RWPE1 (cell line): ENCODE results near the gene TMEM184A.
A peak's percentile ranks its signal among the peaks of the same experiment; 100 is the strongest.

Experiments used
- CTCF ChIA-PET: fragments of 350-600 bp; sonication (Branson Sonifier 250); formaldehyde crosslinking; extraction: SDS; loops from one replicate; lab custom pipeline; 2021; lab: Yijun Ruan, JAX
- POLR2A ChIA-PET: fragments of 400-600 bp; formaldehyde crosslinking; extraction: SDS; loops from one replicate; lab custom pipeline; 2020; ENCODE audit warnings: antibody characterized with exemption; ENCODE audit not compliant: low non-redundant PET; lab: Yijun Ruan, JAX
- DNase-seq: peaks from one replicate; pipeline ENCODE4 v3.0.0; 2012; ENCODE audit warnings: low spot score
- H3K27ac ChIP-seq: fragments of 450-650 bp; 2 replicates; pipeline ENCODE4 v1.5.1; 2017
- CTCF ChIP-seq: fragments of 450-650 bp; conservative IDR thresholded peaks from 2 replicates; pipeline ENCODE4 v1.5.1; 2017; ENCODE audit warnings: low read depth, mild to moderate bottlenecking

TMEM184A gene

GRCh38 chr7:1539882-1540775, 15.9 kb downstream of the TMEM184A start:
- CTCF ChIA-PET: interaction anchor here (0.6 to 0.8 kb wide), 2 partner anchors 15 to 16 kb away, joined by 3 to 4 read pairs; partner anchors contain the start of gene TMEM184A
- POLR2A ChIA-PET: interaction anchor here (1.2 kb wide), 1 partner anchor 16 kb away, joined by 5 read pairs; the partner anchor contains the start of gene TMEM184A
- TF ChIP-seq CTCF: no peak
- DNase-seq: no peak
- peak overlapping the region; percentile 99 for H3K27ac ChIP-seq

GRCh38 chr7:1539181-1539881, 16.7 kb downstream of the TMEM184A start:
- POLR2A ChIA-PET: interaction anchor here (1.2 kb wide), 1 partner anchor 16 kb away, joined by 5 read pairs; the partner anchor contains the start of gene TMEM184A

GRCh38 chr7:1538544-1539180, 17.3 kb downstream of the TMEM184A start:
- H3K27ac ChIP-seq: peak overlapping the region; percentile 99
- TF ChIP-seq CTCF: no peak
- DNase-seq: no peak
- POLR2A ChIA-PET: no interaction called here
- CTCF ChIA-PET: interaction anchor here (0.7 to 2.1 kb wide), 2 partner anchors 17 to 18 kb away, joined by 3 to 11 read pairs; partner anchors contain the start of gene TMEM184A

More at GRCh38 chr7:1539181-1539881, 16.7 kb downstream of the TMEM184A start:
- peak overlapping the region; percentile 99 for H3K27ac ChIP-seq
- TF ChIP-seq CTCF: no peak
- DNase-seq: no peak
- CTCF ChIA-PET: interaction anchor here (0.6 to 0.7 kb wide), 2 partner anchors 15 to 17 kb away, joined by 3 read pairs; partner anchors contain the start of gene TMEM184A

GRCh38 chr7:1537535-1538412, 18.2 kb downstream of the TMEM184A start:
- TF ChIP-seq CTCF: no peak
- peak; percentile 55 for DNase-seq
- peak overlapping the region; percentile 99 for H3K27ac ChIP-seq
- ChIA-PET CTCF (interaction anchor here (0.8 to 2.1 kb wide), 2 partner anchors 18 to 21 kb away, joined by 4 to 11 read pairs; partner anchors contain the start of gene TMEM184A), POLR2A (no interaction called here)

GRCh38 chr7:1536743-1537534, 19.1 kb downstream of the TMEM184A start:
- TF ChIP-seq CTCF: no peak
- ChIA-PET CTCF (interaction anchor here (0.6 to 2.1 kb wide), 4 partner anchors 12 to 32 kb away, joined by 3 to 11 read pairs (median 4); partner anchors contain the start of genes INTS1 and TMEM184A), POLR2A (no interaction called here)
- peak; percentile 94 for DNase-seq
- H3K27ac ChIP-seq: peak overlapping the region; percentile 99
